Jurkat, Clone E6-1 (cell line): ENCODE results near the gene TAL2.
A peak's percentile ranks its signal among the peaks of the same experiment; 100 is the strongest.

Source experiments
- DNase-seq: peaks from one replicate; pipeline ENCODE4 v3.0.0-alpha.2; 2011; ENCODE audit warnings: low read depth, low spot score
- H3K4me3 ChIP-seq: 2 replicates; pipeline ENCODE4 v1.5.1; 2011; ENCODE audit warnings: mild to moderate bottlenecking, low read length, control low read depth, moderate library complexity

TAL2 gene

GRCh38 chr9:105672711-105673234, 10.5 kb downstream of the TAL2 start:
- no peak for DNase-seq
- H3K4me3 ChIP-seq, result no peak overlapping the region

DNA sequence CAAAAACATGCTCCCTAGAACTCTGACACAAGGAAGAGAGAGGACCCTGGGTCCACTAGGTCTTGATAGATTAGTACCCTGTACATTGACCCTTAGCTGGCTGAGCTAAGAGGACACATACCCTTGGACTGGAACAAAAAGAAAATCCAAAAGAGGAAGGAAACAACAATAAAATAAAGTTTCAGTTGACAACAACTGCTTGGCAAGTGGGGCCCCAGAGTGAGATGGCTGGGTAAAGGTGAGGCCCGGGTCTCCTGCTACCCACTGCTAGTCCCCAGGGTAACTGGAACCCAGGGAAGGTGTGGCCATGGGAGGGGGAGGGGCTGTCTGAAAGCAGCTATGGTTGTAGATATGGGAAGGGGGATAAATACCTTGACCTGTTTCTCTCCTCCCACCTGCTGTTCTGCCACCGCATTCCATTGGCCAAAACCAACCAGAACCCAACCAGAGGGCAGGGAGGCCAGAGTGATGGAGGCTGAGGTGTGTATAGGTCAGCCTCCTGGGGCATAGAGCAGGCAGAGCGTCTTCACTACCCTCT, 11.7 kb downstream of the TAL2 start:
- no peak for DNase-seq
- H3K4me3 ChIP-seq, result no peak overlapping the region

DNA sequence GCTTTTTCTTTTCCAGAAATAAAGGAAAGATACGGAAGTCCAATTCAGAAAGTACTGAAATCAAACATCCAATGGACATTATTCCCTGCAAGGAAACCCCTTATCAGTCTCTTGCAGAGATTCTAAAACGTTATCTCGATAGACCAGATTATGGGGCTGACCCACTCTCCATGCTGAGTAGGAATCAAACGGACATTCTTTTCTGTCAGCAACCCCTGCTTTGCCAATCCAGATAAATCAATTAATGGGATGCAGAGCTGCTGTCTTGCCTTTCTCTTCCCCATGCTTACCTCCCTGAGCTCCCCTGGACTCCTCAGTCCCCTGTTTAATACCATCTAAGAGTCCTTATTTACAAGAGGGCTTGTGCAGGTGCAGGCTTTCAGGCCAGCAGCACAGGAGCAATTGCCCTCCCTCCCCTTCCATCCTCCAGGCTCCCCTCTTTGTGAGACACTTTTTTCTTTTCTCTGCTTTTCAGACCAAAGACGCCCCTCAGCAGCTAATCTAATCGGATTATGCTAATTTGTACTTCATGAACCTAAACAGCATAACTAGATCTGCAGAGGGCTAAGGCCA, 14.2 kb downstream of the TAL2 start:
- H3K4me3 ChIP-seq, result no peak overlapping the region
- no peak for DNase-seq

DNA sequence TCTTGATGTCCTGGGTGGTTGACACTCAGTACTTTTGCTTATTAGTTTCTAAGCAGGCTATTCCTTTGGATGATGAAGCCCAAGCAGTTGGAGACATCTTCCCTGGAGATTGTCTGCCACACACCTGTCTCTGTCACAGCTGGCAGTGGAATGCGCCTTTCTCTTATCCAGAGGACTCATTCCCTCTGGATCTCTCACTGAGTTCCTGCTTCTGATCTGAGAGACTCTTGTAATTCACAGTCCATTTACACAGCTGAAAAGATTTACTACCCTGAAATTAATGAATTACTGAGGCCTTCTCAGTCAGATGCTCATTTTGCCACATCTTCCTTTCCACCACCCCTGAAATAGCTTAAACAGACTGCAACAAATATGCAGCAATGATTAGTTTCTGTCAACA, 15.9 kb downstream of the TAL2 start:
- H3K4me3 ChIP-seq, result no peak overlapping the region
- DNase-seq, result no peak

DNA sequence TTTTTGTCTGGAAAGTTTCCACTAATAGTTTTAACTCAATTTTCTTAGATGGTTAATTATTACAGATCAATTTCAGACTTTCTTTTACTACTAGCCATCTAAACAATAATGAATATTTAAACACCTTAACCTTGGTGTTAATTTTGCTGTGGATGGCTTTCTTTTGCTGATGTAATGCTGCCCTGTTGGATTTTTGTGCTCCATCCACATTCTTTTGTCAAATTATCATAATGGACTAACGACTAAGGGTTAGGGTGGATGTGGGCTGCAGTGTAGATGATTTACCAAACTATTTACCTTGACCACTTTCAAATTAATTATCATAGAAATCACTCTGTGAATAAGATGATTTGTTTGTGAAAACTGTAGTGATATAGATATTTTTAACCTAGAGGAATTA, 16.5 kb downstream of the TAL2 start:
- H3K4me3 ChIP-seq, result no peak overlapping the region
- no peak for DNase-seq

DNA sequence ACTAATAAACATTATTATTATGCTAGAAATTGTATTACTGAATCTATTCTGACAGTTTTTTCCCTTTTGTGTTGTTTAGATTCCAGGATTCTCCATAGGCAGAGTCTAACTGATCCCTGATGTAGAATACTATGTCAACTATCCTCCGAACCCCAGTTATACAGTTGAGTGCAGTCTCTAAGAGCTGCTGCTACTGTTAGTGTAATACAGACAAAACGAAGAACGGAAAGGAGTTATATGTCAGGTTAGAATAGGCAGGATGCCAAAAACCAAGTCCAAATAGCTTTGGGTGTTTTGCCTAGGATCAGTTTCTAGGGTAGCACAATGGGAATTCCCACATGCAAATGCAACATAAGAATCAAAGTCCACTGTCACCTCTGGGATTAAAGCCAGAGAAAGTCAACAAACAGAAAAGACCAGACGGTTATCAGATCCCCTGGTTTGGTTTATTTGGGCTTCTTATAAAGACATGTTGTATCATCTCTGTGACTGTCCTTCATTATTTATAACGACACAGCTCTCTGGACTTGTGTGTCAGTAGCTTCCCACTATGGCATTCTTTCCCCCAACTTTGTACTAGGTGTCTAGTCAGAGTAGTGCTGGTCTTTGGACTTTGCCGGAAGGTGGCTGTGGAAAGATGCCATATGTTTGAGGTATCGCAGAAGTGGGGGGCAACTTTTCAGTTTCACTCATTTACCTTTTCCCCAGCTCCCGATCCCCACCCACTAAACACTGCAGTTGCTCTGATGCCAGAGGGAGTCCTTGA, 17.2 kb downstream of the TAL2 start:
- DNase-seq, result no peak
- no peak overlapping the region for H3K4me3 ChIP-seq

DNA sequence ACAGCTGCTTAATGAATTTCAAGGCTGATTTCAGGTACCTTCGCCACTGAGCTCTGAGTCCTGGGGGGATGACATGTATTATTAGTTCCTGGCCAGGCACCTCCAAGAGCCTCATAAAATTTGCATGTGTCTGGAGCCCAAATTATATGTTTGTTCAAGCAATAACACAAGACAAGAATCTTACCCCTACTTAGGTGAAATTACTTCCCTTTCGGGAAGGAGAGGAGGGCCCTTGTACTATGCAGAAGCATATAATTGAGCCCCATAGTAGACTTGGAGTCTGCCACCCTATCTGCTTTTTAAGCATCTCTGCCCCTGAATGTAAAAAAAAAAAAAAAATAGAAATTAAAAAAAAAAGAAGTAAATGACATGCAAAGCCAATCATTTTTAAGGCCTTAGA, 19.1 kb downstream of the TAL2 start:
- no peak overlapping the region for H3K4me3 ChIP-seq
- no peak for DNase-seq

DNA sequence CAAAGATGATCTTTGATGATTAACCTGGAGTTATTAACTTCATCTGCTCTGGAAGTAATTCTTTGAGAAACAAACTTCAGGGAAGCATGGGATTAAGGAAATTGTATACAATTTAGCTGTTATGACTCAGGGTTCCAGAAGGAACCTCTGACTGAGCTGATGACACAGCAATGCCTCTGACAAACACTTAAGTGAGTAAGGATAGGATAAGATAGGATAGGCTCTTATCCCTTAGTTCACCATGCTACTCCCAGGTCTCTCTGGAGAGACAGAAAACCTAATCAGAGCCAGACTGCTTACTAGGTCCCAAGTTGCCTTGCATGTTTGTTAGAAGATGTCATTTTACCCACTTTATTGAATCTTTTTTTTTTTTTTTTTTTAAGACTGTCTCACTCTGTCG, 19.5 kb downstream of the TAL2 start:
- no peak overlapping the region for H3K4me3 ChIP-seq
- DNase-seq, result no peak

DNA sequence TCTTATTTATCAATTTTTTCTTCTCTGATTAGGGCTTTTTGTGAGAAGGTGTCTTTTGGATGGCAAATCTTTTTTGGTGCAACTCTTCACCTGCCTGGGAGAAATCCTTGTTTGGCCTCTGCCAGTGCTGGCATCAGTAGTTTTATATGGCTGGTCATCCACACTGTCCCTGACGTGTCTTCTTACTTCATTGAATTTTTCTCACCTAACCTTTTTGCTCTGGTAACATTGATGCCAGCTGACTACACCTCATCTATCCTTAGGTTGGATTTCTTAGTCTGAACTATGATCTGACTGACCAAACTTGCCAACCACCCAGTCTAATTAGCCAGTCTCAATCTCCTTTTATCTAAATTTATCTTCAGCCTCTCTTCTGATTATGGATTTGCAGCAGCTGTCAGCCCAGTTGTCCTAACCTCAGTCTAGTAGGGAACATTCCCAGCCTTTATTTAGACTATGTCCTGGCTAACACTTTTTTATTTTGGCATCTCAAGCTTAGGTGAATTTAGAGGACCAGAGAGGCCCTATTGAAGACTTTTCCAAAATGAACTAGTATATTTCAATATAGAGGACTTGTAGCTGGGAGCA, 21.5 kb downstream of the TAL2 start:
- no peak overlapping the region for H3K4me3 ChIP-seq
- DNase-seq, result no peak

DNA sequence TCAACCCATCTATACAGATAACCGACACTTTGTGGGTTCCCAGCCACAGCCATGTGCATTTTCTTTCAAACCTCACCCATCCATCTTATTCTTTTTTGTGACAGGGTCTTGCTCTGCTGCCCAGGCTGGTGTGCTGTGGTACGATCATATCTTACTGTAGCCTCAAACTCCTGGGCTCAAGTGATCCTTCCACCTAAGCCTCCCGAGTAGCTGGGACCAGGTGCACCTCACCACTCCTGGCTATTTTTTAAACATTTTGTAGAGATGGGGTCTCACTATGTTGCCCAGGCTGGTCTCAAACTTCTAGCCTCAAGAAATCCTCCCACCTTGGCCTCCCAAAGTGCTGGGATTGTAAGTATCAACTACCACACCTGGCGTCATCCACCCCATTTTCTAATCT, 24.7 kb downstream of the TAL2 start:
- no peak for DNase-seq
- no peak overlapping the region for H3K4me3 ChIP-seq

DNA sequence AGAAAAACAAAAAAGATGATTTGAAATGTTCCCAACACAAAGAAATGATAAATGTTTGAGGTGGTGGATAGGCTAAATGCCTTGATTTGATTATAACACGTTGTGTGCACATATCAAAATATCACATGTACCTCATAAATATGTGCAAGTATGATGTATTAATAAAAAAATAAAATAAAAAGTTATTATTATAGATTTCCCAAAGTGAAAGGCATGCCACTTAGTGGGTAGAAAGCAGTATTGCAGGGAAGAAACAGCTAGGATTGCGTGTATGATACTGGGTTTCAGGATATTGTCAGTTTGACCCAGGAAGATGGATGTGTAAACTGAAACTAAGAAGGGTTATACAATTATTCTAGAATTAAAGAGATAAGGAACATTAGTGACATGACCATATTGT, 28.5 kb downstream of the TAL2 start:
- H3K4me3 ChIP-seq, result no peak overlapping the region
- DNase-seq, result no peak

DNA sequence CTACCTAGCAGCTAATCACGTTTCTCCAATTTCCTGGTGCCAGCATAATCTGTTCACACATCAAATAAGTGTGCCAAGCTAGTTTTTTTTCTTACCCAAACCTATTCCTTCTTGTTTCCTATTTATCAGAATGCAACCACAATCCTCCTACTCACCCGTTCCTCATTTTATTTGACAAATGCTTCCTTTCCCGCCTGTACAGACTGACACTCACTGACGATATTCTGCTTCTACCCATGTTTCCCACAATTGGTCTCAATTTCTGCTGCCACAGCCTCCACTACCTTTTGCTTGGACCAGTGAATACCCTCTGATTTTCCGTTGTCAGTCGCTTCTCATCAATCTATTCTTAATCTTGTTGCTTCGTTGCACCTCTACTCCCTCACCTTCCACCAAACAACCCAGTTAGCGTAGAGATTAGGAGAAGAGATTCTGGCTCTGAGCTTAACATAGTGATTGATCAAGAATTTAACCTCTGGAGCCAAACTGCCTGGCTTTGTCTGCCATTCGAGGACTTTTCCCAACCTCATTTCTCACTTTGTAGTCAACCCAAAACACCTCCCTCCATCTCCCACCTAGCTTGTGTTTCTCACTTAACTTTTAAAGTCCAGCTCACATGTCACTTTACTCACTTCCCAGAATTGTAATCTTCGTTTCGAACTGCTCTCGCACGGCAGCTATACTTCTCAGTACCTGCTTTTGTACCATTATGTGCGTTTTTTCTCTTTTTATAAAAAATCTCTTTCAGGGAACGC, 31.4 kb downstream of the TAL2 start:
- DNase-seq, result no peak

DNA sequence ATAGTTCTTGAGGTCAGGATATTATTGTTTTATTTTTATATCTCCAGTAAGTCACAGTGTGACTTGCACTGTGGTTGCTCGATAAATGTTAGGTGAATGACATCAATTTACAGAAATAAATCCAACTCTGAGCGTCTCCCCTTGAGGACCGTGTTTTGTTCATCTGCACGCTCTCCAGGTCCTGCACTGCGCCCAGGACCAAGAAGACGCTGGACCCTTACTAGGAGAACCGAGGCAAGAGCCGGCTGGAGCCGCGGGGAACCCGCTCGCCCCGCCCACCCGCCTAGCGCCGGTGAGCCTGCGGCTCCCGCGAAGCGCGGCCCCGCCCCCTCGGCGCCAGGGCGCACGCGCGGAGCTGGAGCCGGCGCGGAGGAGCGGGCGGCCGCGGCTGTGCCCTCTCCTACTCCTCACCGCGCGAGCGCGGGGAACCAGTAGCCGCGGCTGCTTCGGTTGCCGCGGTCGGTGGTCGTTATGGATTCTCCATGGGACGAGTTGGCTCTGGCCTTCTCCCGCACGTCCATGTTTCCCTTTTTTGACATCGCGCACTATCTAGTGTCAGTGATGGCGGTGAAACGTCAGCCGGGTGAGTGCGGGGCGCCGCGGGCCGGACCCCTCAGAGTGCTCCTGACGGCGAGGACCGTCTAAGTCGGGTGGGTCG, 32.1 kb downstream of the TAL2 start, which contains the start of gene TMEM38B:
TMEM38B (plus strand) TSS at position 352 of the 658 bp plus-strand sequence; CDS start at position 472, 120 bp downstream.
- peak; percentile 42 for DNase-seq

More for the DNA sequence above, 31.4 kb downstream of the TAL2 start:
- peak overlapping the region; percentile 79 for H3K4me3 ChIP-seq

DNA sequence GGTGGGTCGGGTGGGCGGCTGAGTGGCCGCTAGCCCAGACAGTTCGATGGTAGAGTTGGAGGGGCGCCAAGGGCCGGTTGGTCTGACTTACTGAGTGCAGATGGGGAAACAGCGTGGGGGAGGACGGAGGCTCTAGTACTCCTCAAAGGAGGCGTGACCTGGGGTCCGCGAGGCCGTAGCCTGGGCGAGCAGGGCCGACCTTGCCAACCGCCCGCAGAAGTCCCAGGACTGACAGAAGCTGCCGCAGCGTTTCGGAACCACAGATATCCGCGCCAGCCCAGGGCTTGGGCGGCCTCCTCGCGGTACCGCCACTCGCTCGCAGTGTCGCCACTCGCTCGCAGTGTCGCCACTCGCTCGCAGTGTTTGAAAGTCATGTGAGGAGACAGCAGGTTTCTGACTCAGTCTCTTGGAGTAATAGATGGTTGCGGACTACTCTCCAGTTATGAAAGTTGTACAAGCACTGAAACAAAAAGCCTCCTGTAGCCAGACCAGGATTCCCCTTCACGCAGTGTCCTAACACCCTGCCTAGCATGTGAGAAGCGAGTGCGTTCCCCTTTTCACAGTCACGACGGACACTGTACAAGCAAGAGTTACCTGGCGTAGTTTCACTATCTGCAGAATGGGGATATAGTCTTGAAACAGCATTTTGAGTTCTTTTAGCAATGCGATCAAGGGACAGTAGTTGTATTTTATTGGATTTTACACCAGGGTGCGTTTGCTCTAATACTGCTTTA, 32.8 kb downstream of the TAL2 start:
- peak; percentile 39 for DNase-seq

More for the DNA sequence above, 32.1 kb downstream of the TAL2 start, which contains the start of gene TMEM38B:
- H3K4me3 ChIP-seq, result peak within 1 kb of the TSS; percentile 79

DNA sequence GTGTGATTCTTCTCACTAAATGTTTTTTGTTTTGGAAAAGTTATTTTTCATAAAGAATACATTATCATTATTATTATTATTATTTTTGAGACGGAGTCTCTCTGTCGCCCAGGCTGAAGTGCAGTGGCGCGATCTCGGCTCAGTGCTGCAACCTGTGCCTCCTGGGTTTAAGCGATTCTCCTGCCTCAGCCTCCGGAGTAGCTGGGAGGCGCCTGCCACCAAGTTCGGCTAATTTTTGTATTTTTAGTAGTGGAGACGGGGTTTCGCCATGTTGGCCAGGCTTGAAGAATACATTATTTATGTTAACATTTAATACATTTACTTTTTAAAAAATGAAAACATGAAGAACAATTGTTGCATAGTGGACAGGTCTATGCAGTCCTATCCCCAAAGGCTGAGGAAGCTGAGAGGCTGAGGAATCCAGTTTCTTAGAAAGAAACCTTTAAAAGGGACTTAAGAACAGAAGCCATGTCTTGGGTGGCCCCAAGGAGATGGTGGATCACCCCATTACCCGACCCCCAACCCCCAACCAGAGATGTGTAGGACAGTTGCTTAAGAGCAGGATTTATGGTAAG, 34.0 kb downstream of the TAL2 start:
- no peak overlapping the region for H3K4me3 ChIP-seq
- no peak for DNase-seq

More for the DNA sequence above, 32.8 kb downstream of the TAL2 start:
- peak overlapping the region; percentile 79 for H3K4me3 ChIP-seq

GRCh38 chr9:105697871-105698270, 35.6 kb downstream of the TAL2 start:
- no peak for DNase-seq
- no peak overlapping the region for H3K4me3 ChIP-seq

GRCh38 chr9:105698348-105698870, 36.2 kb downstream of the TAL2 start:
- no peak for DNase-seq
- no peak overlapping the region for H3K4me3 ChIP-seq

DNA sequence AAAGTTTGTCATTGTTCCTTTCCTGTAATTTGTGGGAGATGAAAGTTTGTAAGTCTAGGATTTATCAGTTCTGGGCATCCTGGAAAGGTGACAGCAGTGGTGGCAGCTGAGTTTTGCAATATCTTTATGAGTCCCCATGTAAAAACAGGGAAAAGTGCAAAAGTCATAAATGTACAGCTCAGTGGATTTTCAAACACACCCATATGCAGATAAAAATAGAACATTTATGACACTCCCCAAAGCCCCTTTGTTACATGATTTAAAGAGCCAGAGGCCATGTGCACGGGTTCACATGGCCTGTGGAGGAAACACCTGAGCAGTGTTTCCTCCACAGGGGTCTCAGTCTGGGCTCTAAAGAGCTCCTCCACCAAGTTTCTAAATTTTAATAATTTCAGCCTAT, 38.4 kb downstream of the TAL2 start:
- no peak for DNase-seq
- no peak overlapping the region for H3K4me3 ChIP-seq
